K562 (cell line): Measurements from ENCODE around the gene KIFC3. TPM values are rescaled to one million over a fixed set of nuclear protein-coding genes. Genes with fewer than 3 reads are reported as not detected.
A peak's percentile ranks its signal among the peaks of the same experiment; 100 is the strongest.

ENCODE experiments used
- CHAMP1 ChIP-seq: fragments of 450-650 bp; IDR thresholded peaks from 2 replicates; pipeline ENCODE4 v1.6.1; 2016; ENCODE audit warnings: mild to moderate bottlenecking
- HDAC8 ChIP-seq: fragments of 450-650 bp; IDR thresholded peaks from 2 replicates; pipeline ENCODE4 v1.6.1; 2016; ENCODE audit warnings: mild to moderate bottlenecking, missing genetic modification characterization, moderate library complexity, missing compliant biosample characterization
- HMGN3 ChIP-seq: IDR thresholded peaks from 2 replicates; pipeline ENCODE4 v1.6.1; 2011; ENCODE audit warnings: borderline replicate concordance, low read depth, mild to moderate bottlenecking, mixed read lengths, low read length; ENCODE audit not compliant: insufficient read length; ENCODE audit errors: extremely low read depth
- MAFK ChIP-seq: IDR thresholded peaks from 2 replicates; pipeline ENCODE4 v1.6.1; 2011; ENCODE audit warnings: low read length, improper control_type of control experiment
- NR4A1 ChIP-seq, 2 experiments: fragments of 250-450 bp in 1 of 2; fragments of 450-650 bp in 1 of 2; sonication (Bioruptor Pico) in 1 of 2; IDR thresholded peaks; 2 replicates each; pipeline versions ENCODE4 v1.4.0 to v1.6.1; 2016 to 2020; ENCODE audit warnings: mild to moderate bottlenecking in 2 of 2, missing compliant biosample characterization in 1 of 2, missing genetic modification characterization in 1 of 2, moderate library complexity in 1 of 2
- SAP30 ChIP-seq: fragments of 200-600 bp; sonication (generic); IDR thresholded peaks from 2 replicates; pipeline ENCODE4 v1.6.1; 2012; ENCODE audit warnings: borderline replicate concordance, low read depth, mild to moderate bottlenecking, moderate library complexity, low read length, control low read depth, inconsistent platforms; ENCODE audit not compliant: insufficient read depth, poor library complexity, severe bottlenecking
- SP1 ChIP-seq: sonication (generic); formaldehyde crosslinking; IDR thresholded peaks from 2 replicates; pipeline ENCODE4 v1.8.1; 2022; ENCODE audit warnings: mild to moderate bottlenecking, missing genetic modification reagents
- SP2 ChIP-seq: IDR thresholded peaks from 2 replicates; pipeline ENCODE4 v1.6.1; 2011; ENCODE audit warnings: mild to moderate bottlenecking, low read depth, low read length, moderate library complexity; ENCODE audit not compliant: poor library complexity, severe bottlenecking; ENCODE audit errors: extremely low read depth
- SRSF3 ChIP-seq: fragments of 200-400 bp; formaldehyde crosslinking; IDR thresholded peaks from 2 replicates; pipeline ENCODE4 v1.6.1; 2016; ENCODE audit warnings: mild to moderate bottlenecking, low read length, moderate library complexity; ENCODE audit not compliant: insufficient read depth
- TAF9B ChIP-seq: fragments of 450-650 bp; IDR thresholded peaks from 2 replicates; pipeline ENCODE4 v1.6.1; 2018; ENCODE audit warnings: mild to moderate bottlenecking; ENCODE audit not compliant: partially characterized antibody
- TFAM ChIP-seq: fragments of 250-450 bp; sonication (Bioruptor Pico); conservative IDR thresholded peaks from 2 replicates; pipeline ENCODE4 v1.5.0; 2021; ENCODE audit warnings: mild to moderate bottlenecking, moderate library complexity
- TFAP4 ChIP-seq: sonication (generic); formaldehyde crosslinking; IDR thresholded peaks from 2 replicates; pipeline ENCODE4 v1.8.0; 2022; ENCODE audit warnings: missing genetic modification reagents, mild to moderate bottlenecking, moderate library complexity, borderline replicate concordance
- ZBTB49 ChIP-seq: sonication (generic); formaldehyde crosslinking; IDR thresholded peaks from 2 replicates; pipeline ENCODE4 v1.8.0; 2022; ENCODE audit warnings: missing genetic modification reagents, mild to moderate bottlenecking, borderline replicate concordance
- ZHX1 ChIP-seq: fragments of 150-350 bp; conservative IDR thresholded peaks from 2 replicates; pipeline ENCODE4 v1.6.1; 2014; ENCODE audit warnings: low read length
- ZNF121 ChIP-seq: sonication (generic); formaldehyde crosslinking; conservative IDR thresholded peaks from 2 replicates; pipeline ENCODE4 v1.8.0; 2022; ENCODE audit warnings: missing genetic modification reagents
- ZNF174 ChIP-seq: fragments of 250-450 bp; sonication (Bioruptor Pico); IDR thresholded peaks from 2 replicates; pipeline ENCODE4 v1.4.0; 2020; ENCODE audit warnings: mild to moderate bottlenecking
- ZNF23 ChIP-seq: fragments of 250-450 bp; sonication (Bioruptor Pico); IDR thresholded peaks from 2 replicates; pipeline ENCODE4 v1.4.0; 2020; ENCODE audit warnings: mild to moderate bottlenecking
- ZNF717 ChIP-seq: fragments of 250-450 bp; sonication (Bioruptor Pico); IDR thresholded peaks from 2 replicates; pipeline ENCODE4 v1.5.0; 2021
- polyA plus RNA-seq, 8 experiments: library from polyadenylated mRNA; depleted of rRNA in 4 of 8; stranded (reverse) in 5 of 8; unstranded in 3 of 8; fragments of >200 nt; fragmentation: Nextera tagmentation in 2 of 8; fragmentation: Illumina TruSeq in 1 of 8; extraction: Ambion mirVana in 2 of 8; extraction: Trizol in 1 of 8; gene quantifications; 2 replicates each; pipeline versions ENCODE4 v1.2.1 to v1.2.3, GENCODE V29; 2011 to 2014; ENCODE audit warnings: inconsistent platforms in 1 of 8, missing spikeins in 1 of 8
- total RNA-seq, 7 experiments: library from RNA; depleted of rRNA in 6 of 7; stranded (reverse); fragments of >200 nt in 6 of 7; fragmentation: Illumina TruSeq in 2 of 7; extraction: Trizol in 2 of 7; gene quantifications; 2 replicates each; pipeline versions ENCODE4 v1.2.1 to v1.2.3, GENCODE V29; 2011 to 2021; ENCODE audit warnings: low replicate concordance in 1 of 7

KIFC3 gene
- total and polyA plus RNA-seq, 9 of the 15 experiments (the other 6 are each of a cell fraction or from before 2014, with no cell fraction given), result 0.23 to 105 (median 26.2) TPM

- TF ChIP-seq ZHX1, result no peak
- TF ChIP-seq HDAC8 (tag), result peak; percentile 59; the same call in 1 of the 2 replicates
- no peak for TF ChIP-seq SRSF3
- no peak for TF ChIP-seq NR4A1 (CRISPR knock-in tag; IDR thresholded peaks at IDR 0.05)
- TF ChIP-seq NR4A1 (tag; IDR thresholded peaks at IDR 0.05), result no peak
- TF ChIP-seq ZNF717 (CRISPR knock-in tag), result no peak
- peak; percentile 78 for TF ChIP-seq TAF9B
- TF ChIP-seq TFAP4 (CRISPR knock-in tag), result peak; percentile 85; the same call in 1 of the 2 replicates
- no peak for TF ChIP-seq ZNF121
- no peak for TF ChIP-seq ZNF23
- no peak for TF ChIP-seq SAP30
- peak; percentile 82 for TF ChIP-seq SP2
- TF ChIP-seq MAFK, result peak; percentile 77
- TF ChIP-seq SP1 (CRISPR knock-in tag), result peak; percentile 96
- TF ChIP-seq ZBTB49, result no peak
- no peak for TF ChIP-seq CHAMP1
- no peak for TF ChIP-seq HMGN3
- no peak for TF ChIP-seq ZNF174 (CRISPR knock-in tag)
- TF ChIP-seq TFAM (CRISPR knock-in tag), result no peak
Measured at GRCh38 chr16:57734925-57735754, 67.2 kb downstream of the KIFC3 start (continued).
